ENCODE data around the gene MTCH2.
A peak's percentile ranks its signal among the peaks of the same experiment; 100 is the strongest.

The MTCH2 gene

GRCh38 chr11:47583844-47584243 lies 58.5 kb downstream of the MTCH2 start:
- H3K36me3 ChIP-seq (ENCODE audit: insufficient read depth, low read length) = peaks cover 38% of the 10 kb centered on the region; the same call in 1 of the 2 replicates

GRCh38 chr11:47578524-47579494 lies 63.5 kb downstream of the MTCH2 start, which contains the start of the genes KBTBD4 and NDUFS3:
Gene KBTBD4, minus strand, starts transcription at chr11:47578970. Its CDS starts 19 bp downstream, at chr11:47578951.
Gene NDUFS3, plus strand, starts transcription at chr11:47579074. Its CDS starts 18 bp downstream, at chr11:47579092.
- H2AFZ ChIP-seq (ENCODE audit: low read length) = peak within 1 kb of the TSS; percentile 60; the same call in 1 of the 2 replicates
- TF ChIP-seq CTCF (conservative IDR thresholded peaks at IDR 0.05; ENCODE audit: low read length) (no peak), EZH2phosphoT487 (IDR thresholded peaks at IDR 0.05; ENCODE audit: borderline replicate concordance) (no peak)
- H3K79me2 ChIP-seq (ENCODE audit: insufficient read depth, low read length) = peaks cover 80% of the 10 kb centered on the region
- peaks cover 27% of the 10 kb centered on the region for H4K20me1 ChIP-seq (ENCODE audit: insufficient read depth, low read length, poor library complexity, severe bottlenecking)
- H3K36me3 ChIP-seq (ENCODE audit: insufficient read depth, low read length) = peaks cover 26% of the 10 kb centered on the region; the same call in 1 of the 2 replicates
- no peaks in the 10 kb centered on the region for H3K9me2 ChIP-seq (replicated peaks; ENCODE audit: low read depth, low read length)
- peaks cover 48% of the 10 kb centered on the region for H3K4me1 ChIP-seq (ENCODE audit: insufficient read depth, low read length, poor library complexity, severe bottlenecking)
- peak within 1 kb of the TSS; percentile 97 for H3K4me3 ChIP-seq (ENCODE audit: low read length, poor library complexity, severe bottlenecking)
- peak within 1 kb of the TSS; percentile 90 for H3K9ac ChIP-seq (ENCODE audit: low read depth, low read length, poor library complexity, severe bottlenecking)
- peak within 1 kb of the TSS; percentile 90 for H3K4me2 ChIP-seq (ENCODE audit: low read depth, low read length, poor library complexity, severe bottlenecking)
- no peaks in the 10 kb centered on the region for H3K9me3 ChIP-seq (ENCODE audit: insufficient read depth, low read depth, low read length)
- H3K27me3 ChIP-seq (ENCODE audit: insufficient read depth, low read length, poor library complexity, severe bottlenecking) = no peaks in the 10 kb centered on the region
- H3F3A ChIP-seq (ENCODE audit: low read depth) = no peaks in the 10 kb centered on the region

More at GRCh38 chr11:47583844-47584243, 58.5 kb downstream of the MTCH2 start:
- no peak overlapping the region for H2AFZ ChIP-seq (ENCODE audit: low read length)
- no peaks in the 10 kb centered on the region for H3K9me2 ChIP-seq (replicated peaks; ENCODE audit: low read depth, low read length)
- H3K4me2 ChIP-seq (ENCODE audit: low read depth, low read length, poor library complexity, severe bottlenecking) = peak overlapping the region; percentile 90
- 0 out of 2 replicates have a peak, but pooled peaks cover 4% of the 10 kb centered on the region for H3F3A ChIP-seq (ENCODE audit: low read depth)
- H4K20me1 ChIP-seq (ENCODE audit: insufficient read depth, low read length, poor library complexity, severe bottlenecking) = peaks cover 15% of the 10 kb centered on the region
- no peak overlapping the region for H3K4me3 ChIP-seq (ENCODE audit: low read length, poor library complexity, severe bottlenecking)
- H3K79me2 ChIP-seq (ENCODE audit: insufficient read depth, low read length) = peaks cover 76% of the 10 kb centered on the region
- H3K4me1 ChIP-seq (ENCODE audit: insufficient read depth, low read length, poor library complexity, severe bottlenecking) = peaks cover 62% of the 10 kb centered on the region
- H3K9me3 ChIP-seq (ENCODE audit: insufficient read depth, low read depth, low read length) = no peaks in the 10 kb centered on the region
- H3K9ac ChIP-seq (ENCODE audit: low read depth, low read length, poor library complexity, severe bottlenecking) = no peak overlapping the region
- no peaks in the 10 kb centered on the region for H3K27me3 ChIP-seq (ENCODE audit: insufficient read depth, low read length, poor library complexity, severe bottlenecking)
- TF ChIP-seq CTCF (conservative IDR thresholded peaks at IDR 0.05; ENCODE audit: low read length) = no peak
- TF ChIP-seq EZH2phosphoT487 (IDR thresholded peaks at IDR 0.05; ENCODE audit: borderline replicate concordance) = no peak

- Histone ChIP-seq H3K4me2 (ENCODE audit: low read depth, low read length, poor library complexity, severe bottlenecking) (peak overlapping the region; percentile 88), H3K27me3 (ENCODE audit: insufficient read depth, low read length, poor library complexity, severe bottlenecking) (no peaks in the 10 kb centered on the region), H3K36me3 (ENCODE audit: insufficient read depth, low read length) (peaks cover 27% of the 10 kb centered on the region; the same call in 1 of the 2 replicates), H3K4me1 (ENCODE audit: insufficient read depth, low read length, poor library complexity, severe bottlenecking) (peaks cover 43% of the 10 kb centered on the region), H2AFZ (ENCODE audit: low read length) (no peak overlapping the region), H3K9me3 (ENCODE audit: insufficient read depth, low read depth, low read length) (no peaks in the 10 kb centered on the region), H3K79me2 (ENCODE audit: insufficient read depth, low read length) (peaks cover 78% of the 10 kb centered on the region), H4K20me1 (ENCODE audit: insufficient read depth, low read length, poor library complexity, severe bottlenecking) (peaks cover 32% of the 10 kb centered on the region), H3K4me3 (ENCODE audit: low read length, poor library complexity, severe bottlenecking) (peak overlapping the region; percentile 97), H3F3A (ENCODE audit: low read depth) (no peaks in the 10 kb centered on the region), H3K9me2 (replicated peaks; ENCODE audit: low read depth, low read length) (no peaks in the 10 kb centered on the region), H3K9ac (ENCODE audit: low read depth, low read length, poor library complexity, severe bottlenecking) (peak overlapping the region; percentile 90)
- no peak for TF ChIP-seq CTCF (conservative IDR thresholded peaks at IDR 0.05; ENCODE audit: low read length)
- TF ChIP-seq EZH2phosphoT487 (IDR thresholded peaks at IDR 0.05; ENCODE audit: borderline replicate concordance) = no peak
Observed at GRCh38 chr11:47577460-47578041, 64.8 kb downstream of the MTCH2 start.

All from Loucy (cell line).